Measurements from ENCODE around the gene DCAF10. TPM values are rescaled to one million over a fixed set of nuclear protein-coding genes. Genes with fewer than 3 reads are reported as not detected.

Gene DCAF10
- total RNA-seq, 2 experiments from 2014 or later = 12.8 to 20.8 TPM

DNA sequence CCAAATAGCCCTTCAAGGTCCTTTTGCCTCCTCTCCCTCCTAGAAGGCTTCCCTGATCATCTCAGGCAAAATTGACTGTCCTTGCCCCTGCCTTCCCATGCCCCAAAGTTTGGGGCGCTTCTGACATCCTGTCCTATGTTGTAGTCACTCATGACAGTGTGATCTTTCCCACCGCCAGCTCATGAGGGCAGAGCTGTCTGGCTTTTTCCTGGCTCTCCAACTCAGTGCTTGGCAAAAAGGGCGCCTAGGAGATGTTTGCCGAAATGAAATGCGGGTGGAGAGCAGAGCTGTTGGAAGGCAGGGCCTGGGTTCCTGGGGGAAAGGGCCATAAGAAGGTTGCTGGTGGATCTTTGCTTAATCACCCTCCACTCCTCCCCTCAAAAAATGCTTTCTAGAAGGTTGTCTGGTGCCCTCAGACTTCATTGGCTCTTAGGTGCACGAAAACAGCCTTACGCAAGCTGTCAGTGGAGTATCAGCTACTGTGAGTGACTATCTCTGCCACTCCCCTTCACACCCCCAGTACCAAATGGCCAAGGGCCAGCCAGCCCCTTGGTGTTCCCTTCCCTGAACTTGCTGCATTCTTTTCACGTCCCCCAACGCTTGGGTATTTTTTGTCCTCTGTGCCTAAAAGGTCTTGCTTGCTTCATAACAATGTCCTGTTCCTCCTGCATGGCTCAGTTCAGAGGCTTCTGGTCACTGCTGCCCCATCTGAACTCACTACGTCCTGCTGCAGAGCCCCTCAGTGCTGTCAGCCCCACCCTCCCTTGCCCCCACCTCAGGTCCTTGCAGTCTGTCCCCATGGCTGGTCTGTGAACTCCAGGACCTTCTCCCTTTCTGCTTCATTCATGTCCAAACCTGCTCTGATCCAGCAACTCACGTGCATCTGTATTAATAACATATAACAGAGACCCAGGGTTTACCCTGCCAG lies 106.0 kb downstream of the DCAF10 start:
- CTCF ChIA-PET (ENCODE audit: unreplicated experiment) = no interaction called here
- H3K4me1 ChIP-seq (ENCODE audit: insufficient read depth, low read length, poor library complexity, severe bottlenecking) = peaks cover 22% of the 10 kb centered on the region
- no peak overlapping the region for H3K4me2 ChIP-seq (ENCODE audit: low read length)
- H2AFZ ChIP-seq (ENCODE audit: low read length) = no peak overlapping the region
- peaks cover 12% of the 10 kb centered on the region; the same call in 1 of the 2 replicates for H4K20me1 ChIP-seq (ENCODE audit: insufficient read depth, low read length)
- H3K27ac ChIP-seq (ENCODE audit: low read depth, low read length, poor library complexity, severe bottlenecking) = no peak overlapping the region
- no peaks in the 10 kb centered on the region for H3K9me3 ChIP-seq (ENCODE audit: low read length)
- peaks cover 18% of the 10 kb centered on the region; the same call in 1 of the 2 replicates for H3K79me2 ChIP-seq (ENCODE audit: insufficient read depth, low read depth, low read length)
- H3K4me3 ChIP-seq (ENCODE audit: low read depth, low read length, poor library complexity, severe bottlenecking) = no peak overlapping the region
- TF ChIP-seq EZH2phosphoT487 (IDR thresholded peaks at IDR 0.05; ENCODE audit: borderline replicate concordance, low read depth, low read length) (no peak), CTCF (conservative IDR thresholded peaks at IDR 0.05; ENCODE audit: low read length) (no peak)
- no peaks in the 10 kb centered on the region for H3K36me3 ChIP-seq (ENCODE audit: insufficient read depth, low read length)
- no peak for DNase-seq (ENCODE audit: low spot score)
- no peaks in the 10 kb centered on the region for H3K9me2 ChIP-seq (ENCODE audit: insufficient read depth, low read length)
- BruUV-seq (replicated peaks) = no TSS peak
- intact Hi-C loops (cut with micrococcal nuclease; ENCODE audit: unreplicated experiment) = no loop called here
- POLR2A ChIA-PET = no interaction called here

DNA sequence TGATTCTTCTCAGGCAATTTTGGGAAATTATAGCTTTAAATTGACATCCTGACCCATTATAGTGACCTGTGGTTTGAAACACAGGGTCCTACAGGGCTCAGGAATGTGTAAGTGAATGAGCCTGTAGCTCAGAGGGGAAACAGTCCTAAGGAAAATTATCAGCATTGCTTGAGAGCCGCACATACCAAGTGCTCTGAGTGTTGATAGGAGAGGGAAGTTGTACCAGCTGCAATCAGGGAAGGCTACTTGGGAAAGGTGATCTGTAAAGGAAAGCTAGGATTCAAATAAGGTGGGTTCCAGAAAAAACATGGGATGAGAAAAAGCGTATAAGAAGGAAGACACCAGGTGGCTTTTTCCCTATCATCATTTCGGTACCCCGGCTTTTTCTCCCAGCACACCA lies 107.7 kb downstream of the DCAF10 start:
- no TSS peak for BruUV-seq (replicated peaks)
- Histone ChIP-seq H3K4me2 (ENCODE audit: low read length) (no peak overlapping the region), H3K27ac (ENCODE audit: low read depth, low read length, poor library complexity, severe bottlenecking) (no peak overlapping the region), H3K9me3 (ENCODE audit: low read length) (no peaks in the 10 kb centered on the region), H3K79me2 (ENCODE audit: insufficient read depth, low read depth, low read length) (peaks cover 1% of the 10 kb centered on the region; the same call in 1 of the 2 replicates), H3K4me1 (ENCODE audit: insufficient read depth, low read length, poor library complexity, severe bottlenecking) (peaks cover 15% of the 10 kb centered on the region), H4K20me1 (ENCODE audit: insufficient read depth, low read length) (no peaks in the 10 kb centered on the region), H2AFZ (ENCODE audit: low read length) (no peak overlapping the region), H3K36me3 (ENCODE audit: insufficient read depth, low read length) (no peaks in the 10 kb centered on the region), H3K4me3 (ENCODE audit: low read depth, low read length, poor library complexity, severe bottlenecking) (no peak overlapping the region), H3K9me2 (ENCODE audit: insufficient read depth, low read length) (no peaks in the 10 kb centered on the region)
- POLR2A ChIA-PET = no interaction called here
- DNase-seq (ENCODE audit: low spot score) = no peak
- intact Hi-C loops (cut with micrococcal nuclease; ENCODE audit: unreplicated experiment) = no loop called here
- CTCF ChIA-PET (ENCODE audit: unreplicated experiment) = no interaction called here
- TF ChIP-seq EZH2phosphoT487 (IDR thresholded peaks at IDR 0.05; ENCODE audit: borderline replicate concordance, low read depth, low read length) (no peak), CTCF (conservative IDR thresholded peaks at IDR 0.05; ENCODE audit: low read length) (no peak)

DNA sequence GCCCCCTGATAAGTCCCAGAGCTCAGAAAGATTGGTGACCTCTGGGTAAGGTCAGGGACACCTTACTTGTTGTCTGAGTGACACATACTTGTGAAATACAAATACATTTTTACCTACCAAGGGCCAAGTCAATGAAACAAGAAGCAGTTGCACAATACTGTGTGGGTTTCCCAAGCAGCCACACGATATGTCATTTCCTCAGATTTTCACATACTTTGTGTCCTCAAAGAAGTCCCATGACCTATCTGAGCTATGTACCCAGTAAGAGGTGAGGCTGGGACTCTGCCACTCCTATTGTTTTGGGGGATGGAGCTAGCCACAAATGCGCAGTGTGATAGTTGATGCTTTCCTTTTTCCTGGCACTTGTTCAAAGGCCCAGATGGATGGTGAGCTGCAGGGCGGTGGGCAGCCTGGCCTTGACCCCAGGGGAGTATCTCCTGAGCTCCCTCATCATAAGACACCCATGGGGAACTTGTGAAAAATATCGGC lies 108.1 kb downstream of the DCAF10 start:
- intact Hi-C loops (cut with micrococcal nuclease; ENCODE audit: unreplicated experiment) = no loop called here
- no peak overlapping the region for H2AFZ ChIP-seq (ENCODE audit: low read length)
- ChIA-PET POLR2A (no interaction called here), CTCF (ENCODE audit: unreplicated experiment) (no interaction called here)
- BruUV-seq (replicated peaks) = no TSS peak
- H3K9me2 ChIP-seq (ENCODE audit: insufficient read depth, low read length) = no peaks in the 10 kb centered on the region
- H3K79me2 ChIP-seq (ENCODE audit: insufficient read depth, low read depth, low read length) = no peaks in the 10 kb centered on the region
- peaks cover 18% of the 10 kb centered on the region for H3K4me1 ChIP-seq (ENCODE audit: insufficient read depth, low read length, poor library complexity, severe bottlenecking)
- TF ChIP-seq CTCF (conservative IDR thresholded peaks at IDR 0.05; ENCODE audit: low read length) (no peak), EZH2phosphoT487 (IDR thresholded peaks at IDR 0.05; ENCODE audit: borderline replicate concordance, low read depth, low read length) (no peak)
- H3K27ac ChIP-seq (ENCODE audit: low read depth, low read length, poor library complexity, severe bottlenecking) = no peak overlapping the region
- no peak overlapping the region for H3K4me3 ChIP-seq (ENCODE audit: low read depth, low read length, poor library complexity, severe bottlenecking)
- H3K4me2 ChIP-seq (ENCODE audit: low read length) = no peak overlapping the region
- H4K20me1 ChIP-seq (ENCODE audit: insufficient read depth, low read length) = no peaks in the 10 kb centered on the region
- DNase-seq (ENCODE audit: low spot score) = no peak
- no peaks in the 10 kb centered on the region for H3K9me3 ChIP-seq (ENCODE audit: low read length)
- H3K36me3 ChIP-seq (ENCODE audit: insufficient read depth, low read length) = no peaks in the 10 kb centered on the region

All from OCI-LY7 (cell line).